Hepatocyte (in vitro differentiated cells): Measurements from ENCODE around the gene OOSP1. TPM values are rescaled to one million over a fixed set of nuclear protein-coding genes. Genes with fewer than 3 reads are reported as not detected.

Experiments
- DNase-seq: peaks from one replicate; pipeline ENCODE4 v3.0.0-alpha.2; 2016; ENCODE audit warnings: low spot score
- H2AFZ ChIP-seq: fragments of 200-600 bp; sonication (generic); 2 replicates; pipeline ENCODE4 v1.6.0; 2016; ENCODE audit warnings: antibody characterized with exemption, mild to moderate bottlenecking
- H3K27ac ChIP-seq: fragments of 200-600 bp; sonication (generic); 2 replicates; pipeline ENCODE4 v1.5.1; 2016; ENCODE audit warnings: mild to moderate bottlenecking
- H3K27me3 ChIP-seq: fragments of 200-600 bp; sonication (generic); 2 replicates; pipeline ENCODE4 v1.6.1; 2016
- H3K36me3 ChIP-seq: fragments of 200-600 bp; sonication (generic); replicated peaks from 2 replicates; pipeline ENCODE4 v1.5.1; 2016; ENCODE audit warnings: low read depth; ENCODE audit not compliant: insufficient read depth
- H3K4me1 ChIP-seq: fragments of 200-600 bp; sonication (generic); 2 replicates; pipeline ENCODE4 v1.5.1; 2016; ENCODE audit warnings: mild to moderate bottlenecking, moderate library complexity; ENCODE audit not compliant: insufficient read depth
- H3K4me2 ChIP-seq: fragments of 200-600 bp; sonication (generic); 2 replicates; pipeline ENCODE4 v1.6.0; 2016
- H3K4me3 ChIP-seq: fragments of 200-600 bp; sonication (generic); 2 replicates; pipeline ENCODE4 v1.5.1; 2016; ENCODE audit warnings: mild to moderate bottlenecking
- H3K79me2 ChIP-seq: fragments of 200-600 bp; sonication (generic); 2 replicates; pipeline ENCODE4 v1.6.0; 2017; ENCODE audit warnings: mild to moderate bottlenecking
- H3K9me2 ChIP-seq: fragments of 200-600 bp; sonication (generic); replicated peaks from 2 replicates; pipeline ENCODE4 v1.6.0; 2017; ENCODE audit warnings: mild to moderate bottlenecking; ENCODE audit not compliant: insufficient read depth
- H3K9me3 ChIP-seq: fragments of 200-600 bp; sonication (generic); 2 replicates; pipeline ENCODE4 v1.5.1; 2016; ENCODE audit warnings: low read depth, mild to moderate bottlenecking
- H4K20me1 ChIP-seq: fragments of 200-600 bp; sonication (generic); 2 replicates; pipeline ENCODE4 v1.6.0; 2016; ENCODE audit warnings: mild to moderate bottlenecking; ENCODE audit not compliant: insufficient read depth, poor library complexity, severe bottlenecking
- CTCF ChIP-seq: fragments of 200-600 bp; sonication (generic); IDR thresholded peaks from 2 replicates; pipeline ENCODE4 v1.5.1; 2016; ENCODE audit warnings: antibody characterized with exemption, mild to moderate bottlenecking; ENCODE audit not compliant: poor library complexity
- EZH2 ChIP-seq: fragments of 200-600 bp; sonication (generic); IDR thresholded peaks from 2 replicates; pipeline ENCODE4 v1.6.1; 2016; ENCODE audit warnings: antibody characterized with exemption, mild to moderate bottlenecking, borderline replicate concordance
- EZH2phosphoT487 ChIP-seq: fragments of 200-600 bp; sonication (generic); IDR thresholded peaks from one replicate; pipeline ENCODE4 v1.6.1; 2018; ENCODE audit warnings: antibody characterized with exemption, mild to moderate bottlenecking, low read depth, moderate library complexity; ENCODE audit not compliant: unreplicated experiment, severe bottlenecking
- whole genome bisulfite sequencing: methylation state at CpG from one replicate; pipeline ENCODE4 v1.1.6; 2016; ENCODE audit warnings: low lambda C conversion rate; ENCODE audit errors: missing lambda C conversion rate; 5-methylcytosine and 5-hydroxymethylcytosine counted together
- polyA plus RNA-seq: library from polyadenylated mRNA; unstranded; fragments of >200 nt; fragmentation: Nextera tagmentation; extraction: Ambion mirVana; gene quantifications from 2 replicates; pipeline ENCODE4 v1.2.1, GENCODE V29; 2016
- total RNA-seq: library from RNA; depleted of rRNA; stranded (reverse); fragments of >200 nt; gene quantifications from 2 replicates; pipeline ENCODE4 v1.2.3, GENCODE V29; 2014

Gene OOSP1
- total and polyA plus RNA-seq, 2 experiments from 2014 or later = not detected

- no peak overlapping the region for H2AFZ ChIP-seq
- no peaks in the 10 kb centered on the region for H3K79me2 ChIP-seq
- no peaks in the 10 kb centered on the region for H4K20me1 ChIP-seq
- TF ChIP-seq CTCF (no peak), EZH2 (no peak), EZH2phosphoT487 (no peak)
- H3K27me3 ChIP-seq = no peaks in the 10 kb centered on the region
- H3K27ac ChIP-seq = no peak overlapping the region
- H3K4me3 ChIP-seq = no peak overlapping the region
- no peaks in the 10 kb centered on the region for H3K4me1 ChIP-seq
- no peak for DNase-seq
- H3K9me2 ChIP-seq = no peaks in the 10 kb centered on the region
- WGBS = 98% methylated on average over 2 of the region's 3 CpGs
- H3K9me3 ChIP-seq = no peaks in the 10 kb centered on the region
- H3K36me3 ChIP-seq = no peaks in the 10 kb centered on the region
- H3K4me2 ChIP-seq = no peak overlapping the region
These were observed 5.9 kb downstream of the OOSP1 start for GRCh38 chr11:59943997-59944714.

- H3K79me2 ChIP-seq = no peaks in the 10 kb centered on the region
- H3K27ac ChIP-seq = no peak overlapping the region
- no peak overlapping the region for H3K4me3 ChIP-seq
- H3K36me3 ChIP-seq = no peaks in the 10 kb centered on the region
- WGBS = 77% methylated on average over 2 of the region's 2 CpGs
- no peak for DNase-seq
- no peaks in the 10 kb centered on the region for H3K4me1 ChIP-seq
- H3K4me2 ChIP-seq = no peak overlapping the region
- no peak overlapping the region for H2AFZ ChIP-seq
- no peaks in the 10 kb centered on the region for H3K9me3 ChIP-seq
- no peak for TF ChIP-seq EZH2phosphoT487
- no peaks in the 10 kb centered on the region for H3K27me3 ChIP-seq
- no peaks in the 10 kb centered on the region for H3K9me2 ChIP-seq
- no peaks in the 10 kb centered on the region for H4K20me1 ChIP-seq
These were observed 6.5 kb downstream of the OOSP1 start for GRCh38 chr11:59944720-59945119.

GRCh38 chr11:59953463-59954218, 15.4 kb downstream of the OOSP1 start:
- no peaks in the 10 kb centered on the region for H3K9me3 ChIP-seq
- H3K79me2 ChIP-seq = no peaks in the 10 kb centered on the region
- no peaks in the 10 kb centered on the region for H3K4me1 ChIP-seq
- H3K27me3 ChIP-seq = no peaks in the 10 kb centered on the region
- no peaks in the 10 kb centered on the region for H3K36me3 ChIP-seq
- no peak overlapping the region for H3K27ac ChIP-seq
- H2AFZ ChIP-seq = no peak overlapping the region
- H3K4me3 ChIP-seq = no peak overlapping the region
- no peaks in the 10 kb centered on the region for H3K9me2 ChIP-seq
- TF ChIP-seq EZH2phosphoT487 (no peak), EZH2 (no peak), CTCF (no peak)
- H3K4me2 ChIP-seq = no peak overlapping the region
- WGBS = 75% methylated on average over 4 of the region's 4 CpGs
- H4K20me1 ChIP-seq = no peaks in the 10 kb centered on the region
- DNase-seq = no peak

GRCh38 chr11:59954219-59954847, 16.1 kb downstream of the OOSP1 start:
- H3K27me3 ChIP-seq = no peaks in the 10 kb centered on the region
- no peaks in the 10 kb centered on the region for H3K36me3 ChIP-seq
- H3K4me3 ChIP-seq = no peak overlapping the region
- WGBS = 66% methylated on average over 3 of the region's 3 CpGs
- no peaks in the 10 kb centered on the region for H3K79me2 ChIP-seq
- no peaks in the 10 kb centered on the region for H4K20me1 ChIP-seq
- no peaks in the 10 kb centered on the region for H3K9me2 ChIP-seq
- no peak overlapping the region for H2AFZ ChIP-seq
- H3K9me3 ChIP-seq = no peaks in the 10 kb centered on the region
- H3K4me1 ChIP-seq = no peaks in the 10 kb centered on the region
- H3K27ac ChIP-seq = no peak overlapping the region
- TF ChIP-seq CTCF (no peak), EZH2phosphoT487 (no peak), EZH2 (no peak)
- no peak for DNase-seq
- no peak overlapping the region for H3K4me2 ChIP-seq
